GM12891 (cell line): ENCODE data around the gene FARS2.
"Not testable (repeated sequence)": the region's sequence is repeated elsewhere in the genome, so short reads cannot be mapped to it uniquely, and the experiment has no call there.

Source experiments
- DNase-seq: peaks from one replicate; pipeline ENCODE4 v3.0.0; 2011; ENCODE audit warnings: low spot score; ENCODE audit not compliant: insufficient read length
- FAIRE-seq: peaks from 2 replicates; lab custom pipeline; 2011; peaks lifted over from hg19 to GRCh38; lab: Jason Lieb, UNC
- PAX5 ChIP-seq: IDR thresholded peaks from 2 replicates; pipeline ENCODE4 v1.6.1; 2011; ENCODE audit warnings: low read length, moderate library complexity, mild to moderate bottlenecking; ENCODE audit not compliant: insufficient read depth, severe bottlenecking
- POLR2A ChIP-seq: IDR thresholded peaks from 2 replicates; pipeline ENCODE4 v1.6.1; 2011; ENCODE audit warnings: low read depth, low read length, control low read depth
- POLR2AphosphoS5 ChIP-seq: IDR thresholded peaks from 2 replicates; pipeline ENCODE4 v1.6.1; 2011; ENCODE audit warnings: low read depth, low read length, control low read depth
- POU2F2 ChIP-seq: IDR thresholded peaks from 2 replicates; pipeline ENCODE4 v1.6.1; 2011; ENCODE audit warnings: low read depth, mild to moderate bottlenecking, control low read depth, low read length, moderate library complexity
- SPI1 ChIP-seq: IDR thresholded peaks from 2 replicates; pipeline ENCODE4 v1.6.1; 2011; ENCODE audit warnings: low read depth, low read length, control low read depth
- TAF1 ChIP-seq: IDR thresholded peaks from 2 replicates; pipeline ENCODE4 v1.6.1; 2011; ENCODE audit warnings: low read depth, low read length, control low read depth

Gene FARS2

DNA sequence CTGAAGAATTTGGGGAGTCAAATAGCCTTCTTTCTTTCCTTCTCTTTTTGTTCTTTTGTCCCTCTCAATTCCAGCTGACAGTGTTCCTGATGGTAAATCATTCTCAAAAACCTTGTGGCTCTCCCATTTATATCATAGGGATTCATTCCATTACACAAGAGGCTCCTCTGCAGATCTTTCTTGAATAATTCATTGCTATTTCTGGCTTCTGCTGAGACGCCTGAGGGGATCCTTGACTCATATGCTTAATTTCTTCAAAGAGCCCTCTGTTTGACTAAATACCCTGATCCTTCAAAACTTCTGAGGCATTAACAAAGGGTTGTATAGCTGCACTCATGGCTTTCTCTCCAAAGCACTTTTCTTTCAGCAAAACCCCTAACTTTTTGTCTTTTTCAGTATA lies 289.3 kb downstream of the FARS2 start:
- FAIRE-seq = no peak
- TF ChIP-seq POLR2A (no peak), TAF1 (no peak), SPI1 (no peak), PAX5 (no peak), POLR2AphosphoS5 (no peak), POU2F2 (no peak)

DNA sequence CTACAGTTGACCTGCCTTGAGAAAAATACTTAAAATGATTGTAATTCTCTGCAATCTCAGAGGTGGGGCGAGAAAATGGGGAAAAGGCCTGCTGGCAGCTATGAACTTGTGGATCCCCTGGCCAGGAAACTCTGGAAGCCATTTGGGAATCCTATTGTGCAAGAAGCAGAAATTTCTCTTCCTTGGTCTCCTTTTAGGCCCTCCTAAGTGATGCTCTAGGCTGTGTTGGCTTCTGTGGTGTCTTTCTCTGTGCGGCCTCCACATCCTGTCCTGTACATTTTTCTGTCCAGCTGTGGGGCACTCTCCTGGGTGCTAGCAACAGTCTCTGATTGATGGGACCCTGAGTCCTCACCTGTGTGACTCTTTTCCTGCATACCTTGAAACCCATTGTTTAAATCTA lies 290.9 kb downstream of the FARS2 start:
- FAIRE-seq (no peak), DNase-seq (no peak)
- TF ChIP-seq POU2F2 (no peak), POLR2A (no peak), TAF1 (no peak), POLR2AphosphoS5 (no peak), SPI1 (no peak), PAX5 (no peak)

More for the DNA sequence above, 289.3 kb downstream of the FARS2 start:
- no peak for DNase-seq

DNA sequence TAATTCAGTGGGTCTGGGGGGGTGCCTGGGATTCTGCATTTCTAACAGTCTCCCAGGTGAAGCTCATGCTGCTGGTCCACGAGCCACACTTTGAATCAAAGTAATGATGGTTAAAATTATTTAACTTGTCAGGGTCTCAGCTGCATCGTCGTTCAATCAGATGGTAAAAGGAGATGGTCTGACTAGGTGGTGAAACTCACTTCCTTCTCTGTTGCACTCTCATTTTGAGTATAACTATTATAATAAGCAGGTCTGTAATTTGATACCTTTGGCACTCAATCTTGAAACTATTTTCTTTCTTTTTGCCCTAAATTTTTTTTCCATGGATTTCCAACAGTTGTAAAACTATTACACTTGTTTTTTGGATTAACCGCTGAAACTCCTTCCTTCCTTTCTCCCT lies 292.5 kb downstream of the FARS2 start:
- no peak for DNase-seq
- TF ChIP-seq POLR2AphosphoS5 = no peak
- no peak for TF ChIP-seq POLR2A
- TF ChIP-seq PAX5 = no peak
- peak; percentile 77 for TF ChIP-seq SPI1
- peak; percentile 52 for FAIRE-seq

DNA sequence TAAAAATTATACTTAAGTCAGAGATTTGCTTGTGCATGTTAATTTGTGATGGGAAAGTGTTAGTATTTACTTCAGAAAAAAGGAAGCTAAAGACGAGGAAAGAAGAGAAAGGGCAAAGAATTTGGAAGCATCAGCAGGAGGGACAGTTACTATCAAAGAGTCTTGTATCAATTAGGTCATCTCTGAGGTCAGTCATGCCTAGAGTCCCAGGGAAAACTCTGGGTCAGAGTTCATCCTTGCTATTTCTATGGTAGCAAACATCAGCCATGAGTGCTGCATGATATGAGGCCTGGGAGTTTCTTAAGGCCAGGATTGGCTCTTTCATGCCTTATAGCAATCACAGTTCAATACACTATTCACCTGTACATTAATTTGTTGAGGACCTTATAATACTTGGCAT lies 292.9 kb downstream of the FARS2 start:
- no peak for DNase-seq
- no peak for TF ChIP-seq POU2F2
- no peak for TF ChIP-seq POLR2A
- TF ChIP-seq SPI1 = no peak
- no peak for TF ChIP-seq PAX5
- TF ChIP-seq TAF1 = no peak
- TF ChIP-seq POLR2AphosphoS5 = no peak
- FAIRE-seq = peak; percentile 62

DNA sequence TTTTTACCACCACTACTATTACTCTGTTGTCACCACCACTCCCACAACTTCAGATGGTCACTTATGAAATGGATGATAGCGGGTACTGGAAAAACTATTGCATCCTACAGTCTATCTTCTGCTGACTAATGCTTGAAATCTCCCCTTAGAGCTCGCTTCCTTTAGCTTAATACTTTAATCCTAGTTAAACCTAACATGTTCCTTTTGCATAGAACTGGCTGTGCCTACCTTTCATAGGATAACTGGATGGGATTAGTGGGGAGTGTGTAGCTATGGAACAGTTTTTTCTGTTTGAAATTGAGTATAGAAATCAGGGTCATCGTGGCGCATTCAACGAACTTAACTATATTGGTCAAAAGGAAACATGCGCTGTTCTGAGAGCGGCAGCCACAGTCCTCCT lies 294.7 kb downstream of the FARS2 start:
- FAIRE-seq (peak; percentile 33), DNase-seq (no peak)
- no peak for TF ChIP-seq TAF1
- no peak for TF ChIP-seq SPI1
- TF ChIP-seq PAX5 = no peak
- no peak for TF ChIP-seq POLR2AphosphoS5
- TF ChIP-seq POU2F2 = no peak
- TF ChIP-seq POLR2A = no peak

DNA sequence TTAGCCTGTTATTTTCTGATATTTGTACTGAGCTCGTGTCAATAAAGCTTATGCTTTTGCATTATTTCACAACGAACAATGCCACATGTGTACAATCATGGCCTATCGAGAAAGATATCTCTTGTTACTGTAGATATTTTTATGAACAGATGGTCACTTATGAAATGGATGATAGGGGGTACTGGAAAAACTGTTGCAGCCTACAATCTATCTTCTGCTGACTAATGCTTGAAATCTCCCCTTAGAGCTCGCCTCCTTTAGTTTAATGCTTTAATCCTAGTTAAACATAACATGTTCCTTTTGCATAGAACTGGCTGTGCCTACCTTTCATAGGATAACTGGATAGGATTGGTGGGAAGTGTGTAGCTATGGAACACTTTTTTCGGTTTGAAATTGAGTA lies 296.2 kb downstream of the FARS2 start:
- FAIRE-seq (no peak), DNase-seq (no peak)

DNA sequence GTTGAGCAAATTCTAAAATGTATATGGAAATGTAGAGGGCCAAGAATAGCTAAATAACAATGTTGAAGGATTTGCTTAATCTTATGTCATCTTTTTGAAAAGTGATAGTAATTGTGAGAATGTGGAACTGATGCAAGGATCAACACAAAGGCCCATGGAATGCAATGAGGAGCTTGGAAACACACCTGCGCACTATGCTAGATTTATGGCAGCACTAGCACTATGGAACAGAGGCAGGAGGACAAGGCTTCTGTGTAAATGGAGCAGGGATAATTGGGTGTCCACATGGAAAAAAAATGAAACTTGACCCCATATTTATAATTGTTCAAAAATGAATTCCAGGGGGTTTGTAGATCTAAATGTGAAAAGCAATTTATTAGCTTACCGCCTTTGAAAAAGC lies 298.3 kb downstream of the FARS2 start:
- FAIRE-seq (no peak), DNase-seq (no peak)
- TF ChIP-seq SPI1 (no peak), POLR2AphosphoS5 (no peak), POU2F2 (no peak), TAF1 (no peak), POLR2A (no peak), PAX5 (no peak)

More for the DNA sequence above, 296.2 kb downstream of the FARS2 start:
- TF ChIP-seq SPI1 (no peak), POLR2AphosphoS5 (no peak), PAX5 (no peak), TAF1 (no peak), POLR2A (no peak), POU2F2 (no peak)

DNA sequence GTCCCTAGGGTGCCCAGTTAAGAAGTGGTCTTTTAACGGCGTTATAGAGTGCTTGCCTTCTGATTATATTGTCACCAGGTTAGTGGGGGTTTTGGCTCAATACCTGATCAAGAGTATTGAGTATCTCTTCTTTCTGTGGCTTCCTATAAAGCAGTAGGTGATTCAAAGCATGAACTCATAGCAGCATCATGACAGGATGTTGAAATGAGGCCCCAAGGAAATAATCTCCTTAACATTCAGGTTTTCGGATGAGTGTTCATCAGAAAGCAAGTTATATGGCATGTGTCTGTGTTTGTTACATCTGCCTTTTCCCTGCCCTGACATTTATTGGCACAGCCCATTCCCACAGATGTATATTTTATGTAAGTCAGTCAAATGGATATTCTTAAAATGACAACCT lies 301.0 kb downstream of the FARS2 start:
- FAIRE-seq (no peak), DNase-seq (no peak)
- no peak for TF ChIP-seq POLR2AphosphoS5
- no peak for TF ChIP-seq PAX5
- TF ChIP-seq SPI1 = no peak
- TF ChIP-seq POLR2A = no peak
- TF ChIP-seq POU2F2 = no peak
- no peak for TF ChIP-seq TAF1

DNA sequence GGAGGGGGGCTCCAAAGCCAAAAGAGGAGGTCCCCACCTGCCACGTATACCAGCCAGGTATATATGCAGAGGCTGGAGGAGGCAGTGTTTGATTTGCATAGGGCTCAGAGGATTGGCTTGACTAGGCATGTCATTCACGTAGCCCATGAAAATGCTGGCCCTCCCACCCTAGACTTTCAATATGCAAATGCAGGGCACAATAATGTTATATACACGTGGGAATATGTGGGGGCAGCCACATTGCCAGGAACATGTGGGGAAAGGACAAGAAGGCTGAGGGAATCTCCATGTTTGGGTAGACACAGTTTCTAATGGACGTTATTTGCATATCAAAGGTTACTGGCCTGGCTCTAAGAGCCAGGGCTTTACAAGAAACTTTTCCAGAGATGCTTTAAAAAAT lies 301.8 kb downstream of the FARS2 start:
- TF ChIP-seq POLR2AphosphoS5 (no peak), SPI1 (no peak), PAX5 (no peak), POLR2A (no peak), TAF1 (no peak)
- FAIRE-seq = peak; percentile 9
- no peak for DNase-seq

DNA sequence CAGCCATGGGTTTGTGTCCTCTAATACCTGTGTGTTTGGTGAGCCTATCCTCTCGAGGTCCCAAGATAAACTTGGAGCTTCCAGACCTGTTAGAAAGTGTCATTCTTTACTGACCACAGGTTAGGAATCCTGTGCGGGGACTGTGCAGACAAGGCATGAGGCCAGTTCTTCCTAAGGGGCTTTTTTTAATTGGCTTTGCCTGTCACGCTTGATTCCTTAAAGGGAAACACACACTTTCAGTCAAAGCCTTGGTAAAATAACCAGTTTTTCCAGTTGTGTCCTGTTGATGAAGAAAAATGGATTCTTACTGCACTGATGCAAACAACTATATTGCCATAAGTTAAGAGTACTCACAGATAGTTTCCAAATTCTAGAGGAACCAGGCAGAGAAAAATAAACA lies 303.4 kb downstream of the FARS2 start:
- not testable (repeated sequence) for FAIRE-seq, DNase-seq

DNA sequence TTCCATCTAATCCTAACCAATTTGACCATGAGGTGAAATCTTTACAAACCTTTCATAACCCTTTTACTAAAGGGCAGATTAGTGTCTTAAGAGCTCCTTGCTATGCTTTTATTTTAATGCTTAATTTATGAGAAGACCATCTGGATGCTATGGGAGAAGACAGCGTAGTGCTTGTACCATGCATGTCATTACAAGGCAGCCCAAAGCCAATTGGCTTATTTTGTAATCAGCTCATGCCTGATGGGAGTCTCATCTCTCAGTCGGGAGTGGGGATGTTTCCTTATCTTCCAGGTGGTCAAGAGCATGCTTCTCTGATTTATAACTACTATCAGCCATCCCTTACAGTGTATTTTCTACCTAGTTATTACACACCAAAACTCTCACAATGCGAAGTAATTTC lies 304.7 kb downstream of the FARS2 start:
- FAIRE-seq (peak; percentile 63), DNase-seq (no peak)
- TF ChIP-seq POU2F2 (no peak), SPI1 (no peak), PAX5 (no peak), POLR2A (no peak), POLR2AphosphoS5 (no peak), TAF1 (no peak)
